Kidney (tissue), 14 donors: Measurements from ENCODE around the gene DOK7. TPM values are rescaled to one million over a fixed set of nuclear protein-coding genes. Genes with fewer than 3 reads are reported as not detected.

Experiments used
- DNase-seq, 5 donors: peaks; one replicate each; pipeline ENCODE4 v3.0.0-alpha.2; 2013 to 2020
- FAIRE-seq: peaks from 2 replicates; lab custom pipeline; 2012; peaks lifted over from hg19 to GRCh38; lab: Jason Lieb, UNC
- H3K27ac ChIP-seq, 2 donors: one replicate each; pipeline ENCODE4 v1.7.0; 2013; ENCODE audit warnings: low read depth in 2 of 2, low read length in 2 of 2, inconsistent platforms in 1 of 2
- H3K27me3 ChIP-seq: one replicate; pipeline ENCODE4 v1.7.1; 2013; ENCODE audit warnings: low read length, inconsistent platforms; ENCODE audit not compliant: control insufficient read depth, insufficient read depth
- H3K36me3 ChIP-seq, 3 donors: one replicate each; pipeline versions ENCODE4 v1.7.0 to v1.7.1; 2013; ENCODE audit warnings: low read length in 3 of 3, control low read depth in 1 of 3, inconsistent platforms in 1 of 3; ENCODE audit not compliant: insufficient read depth in 3 of 3, control insufficient read depth in 2 of 3
- H3K4me1 ChIP-seq, 3 donors: one replicate each; pipeline versions ENCODE4 v1.7.0 to v1.7.1; 2013; ENCODE audit warnings: low read length in 3 of 3, inconsistent platforms in 1 of 3, low read depth in 1 of 3; ENCODE audit not compliant: control insufficient read depth in 2 of 3, insufficient read depth in 2 of 3
- H3K4me3 ChIP-seq, 3 donors: one replicate each; pipeline versions ENCODE4 v1.7.0 to v1.8.1; 2013; ENCODE audit warnings: low read length in 3 of 3, control low read depth in 1 of 3, inconsistent platforms in 1 of 3
- H3K9ac ChIP-seq, 3 donors: one replicate each; pipeline versions ENCODE4 v1.7.0 to v1.7.1; 2013; ENCODE audit warnings: low read length in 3 of 3, control low read depth in 1 of 3, inconsistent platforms in 1 of 3
- H3K9me3 ChIP-seq, 3 donors: one replicate each; pipeline versions ENCODE4 v1.7.0 to v1.7.1; 2013; ENCODE audit warnings: low read length in 3 of 3, control low read depth in 1 of 3, inconsistent platforms in 1 of 3; ENCODE audit not compliant: control insufficient read depth in 2 of 3, insufficient read depth in 1 of 3
- intact Hi-C: fragments of 100-400 bp; cut with DNase I; formaldehyde crosslinking; loops from one replicate; pipeline ENCODE4 v1.11.1; 2022
- polyA plus RNA-seq: library from polyadenylated mRNA; stranded (reverse); fragments of 350-450 nt; fragmentation: Illumina TruSeq; extraction: RNeasy Lipid Tissue Mini Kit (QIAGEN cat#74804); gene quantifications from one replicate; pipeline ENCODE4 v1.2.3, GENCODE V29; 2014; ENCODE audit warnings: low read depth, low replicate concordance; ENCODE audit not compliant: insufficient read depth
- total RNA-seq: library from RNA; stranded (reverse); fragmentation: NEBNext Ultra II Directional; extraction: Animal tissue kit (Norgen Biotek cat#: 25700); gene quantifications from one replicate; pipeline ENCODE4 v1.2.1, GENCODE V29; 2021
- TF ChIP-seq, protein P1 (sequence below): IDR thresholded peaks from 3 replicates; pipeline ENCODE4 v1.5.1; 2012; ENCODE audit warnings: mild to moderate bottlenecking, moderate library complexity, borderline replicate concordance; ENCODE audit not compliant: insufficient read depth; ENCODE audit errors: extremely low read depth
- donor health status: control.
- donor health status: control.
- donor health status: control.
- donor health status: control.
- donor health status: control.
- donor health status: DM: yes; HTN: yes; CAD: no.
- donor health status: Normal renal cell carcinoma (clear cell type).

Gene DOK7
- total and polyA plus RNA-seq, 2 donors from 2014 or later: 1.2 to 7.0 TPM

DNA sequence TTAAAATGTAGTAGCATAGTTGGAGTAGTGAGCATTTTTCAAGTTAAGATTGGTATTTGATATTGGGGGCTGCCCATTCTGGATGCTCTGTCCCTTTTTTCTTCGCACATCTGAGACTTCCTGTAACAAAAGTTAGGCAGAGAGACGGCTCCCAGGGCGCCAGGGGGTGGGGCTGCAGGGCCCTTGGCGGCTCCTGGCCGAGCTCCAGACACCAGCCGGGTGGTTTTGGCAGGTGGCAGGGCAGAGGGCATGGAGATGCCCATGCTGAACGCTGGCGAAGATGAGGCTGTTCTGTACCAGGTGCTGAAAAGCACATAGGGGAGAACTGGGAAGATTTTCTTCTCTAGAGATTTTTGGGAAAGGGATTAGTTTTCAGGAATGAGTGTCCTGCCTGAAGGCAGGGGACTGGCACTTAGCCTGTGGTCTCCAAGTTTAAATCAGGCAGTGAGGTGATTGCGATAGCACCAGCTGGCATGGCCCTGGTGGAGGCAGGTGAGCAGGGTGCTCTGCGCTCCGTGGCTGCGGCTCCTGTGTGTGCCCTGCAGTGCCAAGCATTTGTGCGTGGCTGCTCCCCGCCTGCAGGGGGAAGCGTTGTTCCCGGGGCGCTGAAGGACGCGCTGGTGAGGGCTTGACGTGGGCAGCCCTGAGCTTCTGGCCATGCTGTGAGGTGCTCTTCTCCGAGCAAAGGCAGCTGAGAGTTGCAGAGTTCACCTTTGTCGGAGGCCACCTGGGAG, 44.9 kb upstream of the DOK7 start:
- Histone ChIP-seq H3K4me3 (no peak overlapping the region), H3K9ac (no peak overlapping the region), H3K9me3 (no peaks in the 10 kb centered on the region), H3K27me3 (no peaks in the 10 kb centered on the region), H3K27ac (no peak overlapping the region), H3K4me1 (no peaks in the 10 kb centered on the region), H3K36me3 (peaks cover 0 to 23% (median 14%) of the 10 kb centered on the region in 3 donors)
- intact Hi-C loops: no loop called here
- DNase-seq: peak in 2 of 5 donors; percentile 28 to 55
- TF ChIP-seq, protein P1, sequence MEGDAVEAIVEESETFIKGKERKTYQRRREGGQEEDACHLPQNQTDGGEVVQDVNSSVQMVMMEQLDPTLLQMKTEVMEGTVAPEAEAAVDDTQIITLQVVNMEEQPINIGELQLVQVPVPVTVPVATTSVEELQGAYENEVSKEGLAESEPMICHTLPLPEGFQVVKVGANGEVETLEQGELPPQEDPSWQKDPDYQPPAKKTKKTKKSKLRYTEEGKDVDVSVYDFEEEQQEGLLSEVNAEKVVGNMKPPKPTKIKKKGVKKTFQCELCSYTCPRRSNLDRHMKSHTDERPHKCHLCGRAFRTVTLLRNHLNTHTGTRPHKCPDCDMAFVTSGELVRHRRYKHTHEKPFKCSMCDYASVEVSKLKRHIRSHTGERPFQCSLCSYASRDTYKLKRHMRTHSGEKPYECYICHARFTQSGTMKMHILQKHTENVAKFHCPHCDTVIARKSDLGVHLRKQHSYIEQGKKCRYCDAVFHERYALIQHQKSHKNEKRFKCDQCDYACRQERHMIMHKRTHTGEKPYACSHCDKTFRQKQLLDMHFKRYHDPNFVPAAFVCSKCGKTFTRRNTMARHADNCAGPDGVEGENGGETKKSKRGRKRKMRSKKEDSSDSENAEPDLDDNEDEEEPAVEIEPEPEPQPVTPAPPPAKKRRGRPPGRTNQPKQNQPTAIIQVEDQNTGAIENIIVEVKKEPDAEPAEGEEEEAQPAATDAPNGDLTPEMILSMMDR: no peak
- no peak for FAIRE-seq

- no peaks in the 10 kb centered on the region for H3K9me3 ChIP-seq
- no peak overlapping the region for H3K4me3 ChIP-seq
- H3K9ac ChIP-seq: no peak overlapping the region
- TF ChIP-seq, protein P1: no peak
- peaks cover 0 to 23% (median 20%) of the 10 kb centered on the region in 3 donors for H3K36me3 ChIP-seq
- FAIRE-seq (no peak), DNase-seq (peak in 1 of 5 donors; percentile 48)
- no peaks in the 10 kb centered on the region for H3K4me1 ChIP-seq
- H3K27me3 ChIP-seq: no peaks in the 10 kb centered on the region
- H3K27ac ChIP-seq: no peak overlapping the region
- intact Hi-C loops: no loop called here
Observed at GRCh38 chr4:3419836-3420605, 43.1 kb upstream of the DOK7 start.

- no peak overlapping the region for H3K9ac ChIP-seq
- peaks cover 0 to 23% (median 23%) of the 10 kb centered on the region in 3 donors for H3K36me3 ChIP-seq
- FAIRE-seq (no peak), DNase-seq (peak in 2 of 5 donors; percentile 29 to 48)
- H3K27me3 ChIP-seq: no peaks in the 10 kb centered on the region
- intact Hi-C loops: no loop called here
- no peaks in the 10 kb centered on the region for H3K9me3 ChIP-seq
- no peak overlapping the region for H3K4me3 ChIP-seq
- H3K4me1 ChIP-seq: no peaks in the 10 kb centered on the region
- no peak overlapping the region for H3K27ac ChIP-seq
- TF ChIP-seq, protein P1: no peak
Observed at GRCh38 chr4:3420606-3420955, 42.5 kb upstream of the DOK7 start.
